DOHH2 (cell line): ENCODE data around the gene FAF2.

Experiments
- H3F3A ChIP-seq: fragments of 200-600 bp; sonication (generic), shearing (Covaris generic); 2 replicates; pipeline ENCODE4 v1.6.0; 2016; ENCODE audit warnings: antibody characterized with exemption, mild to moderate bottlenecking; ENCODE audit not compliant: control insufficient read depth, insufficient read depth
- H3K27ac ChIP-seq: fragments of 200-600 bp; sonication (generic); 2 replicates; pipeline ENCODE4 v1.5.1; 2014; ENCODE audit warnings: low read depth, mild to moderate bottlenecking, low read length, moderate library complexity
- H3K27me3 ChIP-seq: fragments of 200-600 bp; sonication (generic); 2 replicates; pipeline ENCODE4 v1.6.1; 2014; ENCODE audit warnings: mild to moderate bottlenecking, low read length, mixed read lengths; ENCODE audit not compliant: control insufficient read depth
- H3K36me3 ChIP-seq: fragments of 200-600 bp; sonication (generic); 2 replicates; pipeline ENCODE4 v1.6.1; 2014; ENCODE audit warnings: mild to moderate bottlenecking, low read length, moderate library complexity, mixed read lengths; ENCODE audit not compliant: control insufficient read depth
- H3K4me1 ChIP-seq: fragments of 200-600 bp; sonication (generic); 2 replicates; pipeline ENCODE4 v1.6.1; 2014; ENCODE audit warnings: mild to moderate bottlenecking, low read length, mixed read lengths; ENCODE audit not compliant: control insufficient read depth
- H3K4me2 ChIP-seq: fragments of 200-600 bp; sonication (generic); 2 replicates; pipeline ENCODE4 v1.6.0; 2014; ENCODE audit warnings: mild to moderate bottlenecking, low read length, moderate library complexity
- H3K4me3 ChIP-seq: fragments of 200-600 bp; sonication (generic); 2 replicates; pipeline ENCODE4 v1.5.1; 2014; ENCODE audit warnings: mild to moderate bottlenecking, low read length, mixed read lengths
- H3K79me2 ChIP-seq: fragments of 200-600 bp; sonication (generic); 2 replicates; pipeline ENCODE4 v1.6.1; 2014; ENCODE audit warnings: mild to moderate bottlenecking, low read length, mixed read lengths; ENCODE audit not compliant: control insufficient read depth
- H3K9me2 ChIP-seq: fragments of 200-600 bp; sonication (generic); replicated peaks from 2 replicates; pipeline ENCODE4 v1.6.1; 2014; ENCODE audit warnings: mild to moderate bottlenecking, low read length, mixed read lengths; ENCODE audit not compliant: control insufficient read depth
- H3K9me3 ChIP-seq: fragments of 200-600 bp; sonication (generic); 2 replicates; pipeline ENCODE4 v1.6.1; 2014; ENCODE audit warnings: antibody characterized with exemption, low read length, mixed read lengths; ENCODE audit not compliant: control insufficient read depth, insufficient read depth
- H4K20me1 ChIP-seq: fragments of 200-600 bp; sonication (generic); 2 replicates; pipeline ENCODE4 v1.6.0; 2014; ENCODE audit warnings: low read depth, mild to moderate bottlenecking, antibody characterized with exemption, low read length, moderate library complexity; ENCODE audit not compliant: control insufficient read depth, insufficient read depth
- EZH2phosphoT487 ChIP-seq: fragments of 200-600 bp; sonication (generic); IDR thresholded peaks from 2 replicates; pipeline ENCODE4 v1.6.1; 2017; ENCODE audit warnings: borderline replicate concordance, mild to moderate bottlenecking, antibody characterized with exemption, low read length, moderate library complexity, mixed read lengths
- TF ChIP-seq, protein P1 (sequence below): fragments of 200-600 bp; sonication (generic); IDR thresholded peaks from one replicate; pipeline ENCODE4 v1.5.1; 2014; ENCODE audit warnings: antibody characterized with exemption, mild to moderate bottlenecking, low read depth, low read length; ENCODE audit not compliant: poor library complexity, severe bottlenecking

FAF2 gene

DNA sequence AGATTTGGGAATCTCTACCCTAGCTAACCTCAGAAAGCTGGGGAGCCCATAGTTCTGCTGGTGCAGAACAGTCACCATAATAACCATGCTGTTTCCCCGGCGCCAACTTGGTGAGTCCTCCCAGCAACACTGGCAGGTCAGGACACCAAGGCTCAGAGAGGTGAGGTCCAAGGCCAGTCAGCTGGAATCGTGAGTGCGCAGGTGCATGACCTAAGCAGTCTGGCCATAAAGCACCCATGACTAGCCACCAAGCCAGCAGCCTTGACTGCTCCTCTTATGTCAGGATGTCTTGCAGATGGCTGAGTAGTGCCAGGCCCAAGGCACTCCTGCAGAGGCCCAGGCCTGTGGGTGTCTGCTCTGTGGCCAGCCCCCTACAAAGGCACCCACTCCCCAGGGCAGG lies 86.5 kb downstream of the FAF2 start:
- Histone ChIP-seq H3K79me2 (peaks cover 55% of the 10 kb centered on the region), H3K27me3 (no peaks in the 10 kb centered on the region), H3K36me3 (peaks cover 62% of the 10 kb centered on the region), H3K9me3 (no peaks in the 10 kb centered on the region), H3K4me3 (peak overlapping the region; percentile 83), H3K27ac (peak overlapping the region; percentile 88), H4K20me1 (peaks cover 11% of the 10 kb centered on the region), H3K4me1 (peaks cover 70% of the 10 kb centered on the region), H3K4me2 (peak overlapping the region; percentile 87), H3F3A (peaks cover 23% of the 10 kb centered on the region), H3K9me2 (no peaks in the 10 kb centered on the region)
- TF ChIP-seq, protein P1, sequence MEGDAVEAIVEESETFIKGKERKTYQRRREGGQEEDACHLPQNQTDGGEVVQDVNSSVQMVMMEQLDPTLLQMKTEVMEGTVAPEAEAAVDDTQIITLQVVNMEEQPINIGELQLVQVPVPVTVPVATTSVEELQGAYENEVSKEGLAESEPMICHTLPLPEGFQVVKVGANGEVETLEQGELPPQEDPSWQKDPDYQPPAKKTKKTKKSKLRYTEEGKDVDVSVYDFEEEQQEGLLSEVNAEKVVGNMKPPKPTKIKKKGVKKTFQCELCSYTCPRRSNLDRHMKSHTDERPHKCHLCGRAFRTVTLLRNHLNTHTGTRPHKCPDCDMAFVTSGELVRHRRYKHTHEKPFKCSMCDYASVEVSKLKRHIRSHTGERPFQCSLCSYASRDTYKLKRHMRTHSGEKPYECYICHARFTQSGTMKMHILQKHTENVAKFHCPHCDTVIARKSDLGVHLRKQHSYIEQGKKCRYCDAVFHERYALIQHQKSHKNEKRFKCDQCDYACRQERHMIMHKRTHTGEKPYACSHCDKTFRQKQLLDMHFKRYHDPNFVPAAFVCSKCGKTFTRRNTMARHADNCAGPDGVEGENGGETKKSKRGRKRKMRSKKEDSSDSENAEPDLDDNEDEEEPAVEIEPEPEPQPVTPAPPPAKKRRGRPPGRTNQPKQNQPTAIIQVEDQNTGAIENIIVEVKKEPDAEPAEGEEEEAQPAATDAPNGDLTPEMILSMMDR: no peak
- TF ChIP-seq EZH2phosphoT487: no peak

DNA sequence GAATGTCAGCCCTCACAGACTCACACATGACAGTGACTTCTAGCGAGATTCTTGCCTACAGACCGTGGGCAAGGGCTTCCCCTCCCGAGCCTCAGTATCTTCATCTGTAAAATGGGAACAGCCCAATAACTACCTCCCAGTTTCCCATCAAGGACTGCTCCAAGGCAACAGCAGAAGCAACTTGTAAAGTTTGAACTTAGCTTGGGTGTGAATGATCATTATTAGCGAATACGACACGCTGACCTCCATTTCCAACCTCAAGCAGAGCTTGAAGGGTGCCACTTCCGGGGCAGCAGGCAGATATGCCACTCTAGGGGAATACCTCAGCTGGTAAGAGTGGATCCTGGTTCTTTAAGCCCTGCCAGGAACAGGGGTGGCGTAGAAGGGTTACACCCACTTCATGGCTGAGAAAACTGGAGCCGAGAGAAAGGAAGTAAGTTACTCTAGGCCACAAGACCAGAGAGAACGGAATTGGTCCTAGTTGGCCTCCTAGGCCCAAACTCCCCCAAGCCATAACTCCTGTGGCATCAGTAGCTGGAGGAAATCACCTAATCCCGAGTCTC lies 87.0 kb downstream of the FAF2 start:
- no peak for TF ChIP-seq EZH2phosphoT487
- TF ChIP-seq, protein P1: no peak
- peaks cover 21% of the 10 kb centered on the region for H3F3A ChIP-seq
- no peaks in the 10 kb centered on the region for H3K27me3 ChIP-seq
- H3K9me2 ChIP-seq: no peaks in the 10 kb centered on the region
- H3K79me2 ChIP-seq: peaks cover 55% of the 10 kb centered on the region
- H3K4me2 ChIP-seq: peak overlapping the region; percentile 87
- peaks cover 10% of the 10 kb centered on the region; the same call in 1 of the 2 replicates for H4K20me1 ChIP-seq
- peaks cover 60% of the 10 kb centered on the region for H3K36me3 ChIP-seq
- peaks cover 66% of the 10 kb centered on the region for H3K4me1 ChIP-seq
- no peaks in the 10 kb centered on the region for H3K9me3 ChIP-seq
- peak overlapping the region; percentile 88 for H3K27ac ChIP-seq
- H3K4me3 ChIP-seq: peak overlapping the region; percentile 83

DNA sequence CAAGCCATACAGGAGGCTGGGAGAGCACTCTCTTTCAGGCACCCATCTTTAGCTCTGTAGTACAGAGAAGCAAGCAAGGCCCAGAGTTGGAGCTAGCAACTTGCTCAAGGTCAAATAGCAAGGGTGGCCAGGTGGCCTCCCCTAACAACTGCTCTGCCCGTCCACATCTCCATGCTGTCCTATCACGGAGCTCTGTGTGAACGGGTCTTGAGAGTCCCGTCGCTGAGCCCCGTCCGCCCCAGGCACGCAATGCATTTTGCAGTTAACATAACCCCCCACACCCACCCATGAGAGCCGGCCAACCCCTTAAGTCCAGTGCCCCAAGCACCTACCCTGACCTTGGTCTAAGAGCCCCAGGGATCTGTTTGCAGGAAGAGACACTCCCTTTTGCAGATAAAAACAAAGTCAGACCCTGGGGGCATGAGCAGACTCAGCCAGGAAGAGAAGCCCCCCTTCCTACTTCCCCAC lies 87.5 kb downstream of the FAF2 start:
- no peaks in the 10 kb centered on the region for H3K27me3 ChIP-seq
- H3K9me3 ChIP-seq: no peaks in the 10 kb centered on the region
- H4K20me1 ChIP-seq: peaks cover 10% of the 10 kb centered on the region; the same call in 1 of the 2 replicates
- H3K36me3 ChIP-seq: peaks cover 55% of the 10 kb centered on the region
- H3F3A ChIP-seq: peaks cover 21% of the 10 kb centered on the region
- no peaks in the 10 kb centered on the region for H3K9me2 ChIP-seq
- peak overlapping the region; percentile 87 for H3K4me2 ChIP-seq
- peaks cover 55% of the 10 kb centered on the region for H3K79me2 ChIP-seq
- peaks cover 62% of the 10 kb centered on the region for H3K4me1 ChIP-seq
- no peak for TF ChIP-seq EZH2phosphoT487
- TF ChIP-seq, protein P1: no peak
- peak overlapping the region; percentile 83 for H3K4me3 ChIP-seq
- H3K27ac ChIP-seq: peak overlapping the region; percentile 88
